K562 (cell line): ENCODE results near the gene C13orf46. TPM values are rescaled to one million over a fixed set of nuclear protein-coding genes. Genes with fewer than 3 reads are reported as not detected.

ENCODE experiments used
- BHLHE40 ChIP-seq: IDR thresholded peaks from 2 replicates; pipeline ENCODE4 v1.6.1; 2011; ENCODE audit warnings: low read length, improper control_type of control experiment
- C11orf30 ChIP-seq: fragments of 450-650 bp; IDR thresholded peaks from 2 replicates; pipeline ENCODE4 v1.6.1; 2016; ENCODE audit warnings: low read depth, mild to moderate bottlenecking
- CXXC5 ChIP-seq: fragments of 250-450 bp; sonication (Bioruptor Pico); IDR thresholded peaks from 2 replicates; pipeline ENCODE4 v1.8.0; 2022; ENCODE audit warnings: inconsistent platforms, mild to moderate bottlenecking, moderate library complexity
- ELK3 ChIP-seq: fragments of 450-650 bp; formaldehyde crosslinking; IDR thresholded peaks from 2 replicates; pipeline ENCODE4 v1.4.0; 2020; ENCODE audit warnings: mild to moderate bottlenecking
- EP400 ChIP-seq: fragments of 450-650 bp; IDR thresholded peaks from 2 replicates; pipeline ENCODE4 v1.6.1; 2017; ENCODE audit warnings: antibody characterized with exemption, mild to moderate bottlenecking, moderate library complexity
- FOS ChIP-seq: IDR thresholded peaks from 3 replicates; pipeline ENCODE4 v1.6.1; 2011; ENCODE audit not compliant: insufficient read length; ENCODE audit errors: extremely low read depth
- GABPB2 ChIP-seq: fragments of 250-450 bp; sonication (Bioruptor Pico); conservative IDR thresholded peaks from 2 replicates; pipeline ENCODE4 v1.5.1; 2021; ENCODE audit warnings: mild to moderate bottlenecking
- GATA2 ChIP-seq: sonication (generic); formaldehyde crosslinking; IDR thresholded peaks from 2 replicates; pipeline ENCODE4 v1.4.0; 2020; ENCODE audit warnings: mild to moderate bottlenecking, missing genetic modification reagents
- KDM5B ChIP-seq: fragments of 200-600 bp; sonication (generic); IDR thresholded peaks from 2 replicates; pipeline ENCODE4 v1.6.1; 2012; ENCODE audit warnings: low read depth, mild to moderate bottlenecking, moderate library complexity, low read length, control low read depth, inconsistent platforms; ENCODE audit not compliant: insufficient replicate concordance
- L3MBTL2 ChIP-seq: fragments of 450-650 bp; IDR thresholded peaks from 2 replicates; pipeline ENCODE4 v1.6.1; 2016; ENCODE audit warnings: mild to moderate bottlenecking, moderate library complexity
- MTA3 ChIP-seq: fragments of 450-650 bp; formaldehyde crosslinking; IDR thresholded peaks from 2 replicates; pipeline ENCODE4 v1.6.1; 2017; ENCODE audit warnings: mild to moderate bottlenecking, borderline replicate concordance
- NEUROD1 ChIP-seq: fragments of 150-350 bp; IDR thresholded peaks from 2 replicates; pipeline ENCODE4 v1.6.1; 2014; ENCODE audit warnings: borderline replicate concordance, low read length, low read depth; ENCODE audit not compliant: partially characterized antibody
- NKRF ChIP-seq: fragments of 450-650 bp; IDR thresholded peaks from 2 replicates; pipeline ENCODE4 v1.6.1; 2016; ENCODE audit warnings: borderline replicate concordance
- RBBP5 ChIP-seq: fragments of 200-600 bp; sonication (generic); IDR thresholded peaks from 2 replicates; pipeline ENCODE4 v1.6.1; 2012; ENCODE audit warnings: borderline replicate concordance, mild to moderate bottlenecking, low read length, control low read depth, inconsistent platforms; ENCODE audit not compliant: insufficient read depth, poor library complexity, severe bottlenecking
- SRSF9 ChIP-seq: fragments of 200-400 bp; formaldehyde crosslinking; IDR thresholded peaks from 2 replicates; pipeline ENCODE4 v1.6.1; 2017; ENCODE audit warnings: low read depth, low read length, borderline replicate concordance
- TBL1XR1 ChIP-seq, 2 experiments: IDR thresholded peaks; 2 replicates each; pipeline ENCODE4 v1.6.1; 2012; ENCODE audit warnings: improper control_type of control experiment in 2 of 2, low read length in 2 of 2, mild to moderate bottlenecking in 1 of 2
- TEAD2 ChIP-seq: fragments of 450-650 bp; IDR thresholded peaks from 2 replicates; pipeline ENCODE4 v1.6.1; 2016; ENCODE audit warnings: missing genetic modification characterization, control low read depth, missing compliant biosample characterization
- ZNF140 ChIP-seq: fragments of 250-450 bp; sonication (Bioruptor Pico); IDR thresholded peaks from 2 replicates; pipeline ENCODE4 v1.8.0; 2021; ENCODE audit warnings: moderate library complexity, mild to moderate bottlenecking, inconsistent platforms
- polyA plus RNA-seq, 8 experiments: library from polyadenylated mRNA; depleted of rRNA in 4 of 8; stranded (reverse) in 5 of 8; unstranded in 3 of 8; fragments of >200 nt; fragmentation: Nextera tagmentation in 2 of 8; fragmentation: Illumina TruSeq in 1 of 8; extraction: Ambion mirVana in 2 of 8; extraction: Trizol in 1 of 8; gene quantifications; 2 replicates each; pipeline versions ENCODE4 v1.2.1 to v1.2.3, GENCODE V29; 2011 to 2014; ENCODE audit warnings: inconsistent platforms in 1 of 8, missing spikeins in 1 of 8
- total RNA-seq, 7 experiments: library from RNA; depleted of rRNA in 6 of 7; stranded (reverse); fragments of >200 nt in 6 of 7; fragmentation: Illumina TruSeq in 2 of 7; extraction: Trizol in 2 of 7; gene quantifications; 2 replicates each; pipeline versions ENCODE4 v1.2.1 to v1.2.3, GENCODE V29; 2011 to 2021; ENCODE audit warnings: low replicate concordance in 1 of 7
- TF ChIP-seq, protein P1 (sequence below), 2 experiments: fragments of 450-650 bp; IDR thresholded peaks; 2 replicates each; pipeline ENCODE4 v1.6.1; 2018; ENCODE audit warnings: mild to moderate bottlenecking in 2 of 2, low read depth in 1 of 2; ENCODE audit not compliant: partially characterized antibody in 2 of 2
- TF ChIP-seq, protein P2 (sequence below): fragments of 250-450 bp; sonication (Bioruptor Pico); IDR thresholded peaks from 2 replicates; pipeline ENCODE4 v1.6.1; 2021; ENCODE audit warnings: mild to moderate bottlenecking

Gene C13orf46
- total and polyA plus RNA-seq, 9 of the 15 experiments (the other 6 are each of a cell fraction or from before 2014, with no cell fraction given), result 0.04 to 0.24 (median 0.05) TPM; not detected in 4

- TF ChIP-seq, protein P1, sequence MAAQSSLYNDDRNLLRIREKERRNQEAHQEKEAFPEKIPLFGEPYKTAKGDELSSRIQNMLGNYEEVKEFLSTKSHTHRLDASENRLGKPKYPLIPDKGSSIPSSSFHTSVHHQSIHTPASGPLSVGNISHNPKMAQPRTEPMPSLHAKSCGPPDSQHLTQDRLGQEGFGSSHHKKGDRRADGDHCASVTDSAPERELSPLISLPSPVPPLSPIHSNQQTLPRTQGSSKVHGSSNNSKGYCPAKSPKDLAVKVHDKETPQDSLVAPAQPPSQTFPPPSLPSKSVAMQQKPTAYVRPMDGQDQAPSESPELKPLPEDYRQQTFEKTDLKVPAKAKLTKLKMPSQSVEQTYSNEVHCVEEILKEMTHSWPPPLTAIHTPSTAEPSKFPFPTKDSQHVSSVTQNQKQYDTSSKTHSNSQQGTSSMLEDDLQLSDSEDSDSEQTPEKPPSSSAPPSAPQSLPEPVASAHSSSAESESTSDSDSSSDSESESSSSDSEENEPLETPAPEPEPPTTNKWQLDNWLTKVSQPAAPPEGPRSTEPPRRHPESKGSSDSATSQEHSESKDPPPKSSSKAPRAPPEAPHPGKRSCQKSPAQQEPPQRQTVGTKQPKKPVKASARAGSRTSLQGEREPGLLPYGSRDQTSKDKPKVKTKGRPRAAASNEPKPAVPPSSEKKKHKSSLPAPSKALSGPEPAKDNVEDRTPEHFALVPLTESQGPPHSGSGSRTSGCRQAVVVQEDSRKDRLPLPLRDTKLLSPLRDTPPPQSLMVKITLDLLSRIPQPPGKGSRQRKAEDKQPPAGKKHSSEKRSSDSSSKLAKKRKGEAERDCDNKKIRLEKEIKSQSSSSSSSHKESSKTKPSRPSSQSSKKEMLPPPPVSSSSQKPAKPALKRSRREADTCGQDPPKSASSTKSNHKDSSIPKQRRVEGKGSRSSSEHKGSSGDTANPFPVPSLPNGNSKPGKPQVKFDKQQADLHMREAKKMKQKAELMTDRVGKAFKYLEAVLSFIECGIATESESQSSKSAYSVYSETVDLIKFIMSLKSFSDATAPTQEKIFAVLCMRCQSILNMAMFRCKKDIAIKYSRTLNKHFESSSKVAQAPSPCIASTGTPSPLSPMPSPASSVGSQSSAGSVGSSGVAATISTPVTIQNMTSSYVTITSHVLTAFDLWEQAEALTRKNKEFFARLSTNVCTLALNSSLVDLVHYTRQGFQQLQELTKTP (IDR thresholded peaks at IDR 0.05; ENCODE audit: low read depth in 1 of 2, partially characterized antibody in 2 of 2), result peak in 1 of 2 experiments; percentile 66
- TF ChIP-seq BHLHE40, result peak; percentile 50; the same call in 1 of the 2 replicates
- TF ChIP-seq CXXC5, result peak; percentile 74
- TF ChIP-seq EP400, result peak; percentile 97
- TF ChIP-seq FOS, result peak; percentile 55
- no peak for TF ChIP-seq SRSF9
- no peak for TF ChIP-seq ELK3 (CRISPR knock-in tag)
- peak; percentile 68; the same call in 1 of the 2 replicates for TF ChIP-seq MTA3
- peak; percentile 83 for TF ChIP-seq NEUROD1
- TF ChIP-seq GATA2 (CRISPR knock-in tag), result peak; percentile 56
- TF ChIP-seq RBBP5, result no peak
- TF ChIP-seq TEAD2, result no peak
- peak in 1 of 2 experiments; percentile 24; a peak in 1 of 4 replicates for TF ChIP-seq TBL1XR1 (IDR thresholded peaks at IDR 0.05; ENCODE audit: low read length in 2 of 2)
- peak; percentile 76 for TF ChIP-seq L3MBTL2
- no peak for TF ChIP-seq ZNF140 (CRISPR knock-in tag)
- peak; percentile 29 for TF ChIP-seq C11orf30
- TF ChIP-seq NKRF, result peak; percentile 72; the same call in 1 of the 2 replicates
- TF ChIP-seq GABPB2 (CRISPR knock-in tag), result no peak
- TF ChIP-seq, protein P2, sequence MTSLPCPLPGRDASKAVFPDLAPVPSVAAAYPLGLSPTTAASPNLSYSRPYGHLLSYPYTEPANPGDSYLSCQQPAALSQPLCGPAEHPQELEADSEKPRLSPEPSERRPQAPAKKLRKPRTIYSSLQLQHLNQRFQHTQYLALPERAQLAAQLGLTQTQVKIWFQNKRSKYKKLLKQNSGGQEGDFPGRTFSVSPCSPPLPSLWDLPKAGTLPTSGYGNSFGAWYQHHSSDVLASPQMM, result no peak
- TF ChIP-seq KDM5B, result peak; percentile 80
Observed at GRCh38 chr13:114004420-114005205, 30.7 kb upstream of the C13orf46 start (continued).
